GM12801 (cell line): ENCODE measurements around the gene GRIA2.

Source experiments
- CTCF ChIP-seq: IDR thresholded peaks from one replicate; pipeline ENCODE4 v1.5.1; 2011; ENCODE audit warnings: control low read depth; ENCODE audit not compliant: insufficient read length; ENCODE audit errors: extremely low read depth

The GRIA2 gene

GRCh38 chr4:157315968-157316367 lies 95.4 kb downstream of the GRIA2 start:
- no peak for TF ChIP-seq CTCF

DNA sequence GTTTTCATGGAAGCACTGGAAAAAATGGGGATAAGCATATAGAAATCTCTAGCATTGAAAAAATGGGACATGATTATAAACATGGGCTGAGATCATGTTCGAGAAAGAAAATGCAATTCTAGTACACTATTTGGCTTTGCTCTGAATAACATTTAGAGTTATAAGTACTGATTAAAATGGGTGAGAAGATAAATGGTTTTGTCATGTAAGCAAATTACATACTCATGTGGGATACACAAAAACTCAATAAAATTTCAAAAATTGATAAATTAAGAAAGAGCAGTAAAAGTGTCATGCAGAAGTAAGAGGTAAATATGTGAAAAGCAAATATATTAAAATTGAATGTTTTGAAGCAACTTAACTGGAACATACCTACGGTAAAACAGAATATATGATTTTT lies 99.6 kb downstream of the GRIA2 start:
- TF ChIP-seq CTCF, result no peak

DNA sequence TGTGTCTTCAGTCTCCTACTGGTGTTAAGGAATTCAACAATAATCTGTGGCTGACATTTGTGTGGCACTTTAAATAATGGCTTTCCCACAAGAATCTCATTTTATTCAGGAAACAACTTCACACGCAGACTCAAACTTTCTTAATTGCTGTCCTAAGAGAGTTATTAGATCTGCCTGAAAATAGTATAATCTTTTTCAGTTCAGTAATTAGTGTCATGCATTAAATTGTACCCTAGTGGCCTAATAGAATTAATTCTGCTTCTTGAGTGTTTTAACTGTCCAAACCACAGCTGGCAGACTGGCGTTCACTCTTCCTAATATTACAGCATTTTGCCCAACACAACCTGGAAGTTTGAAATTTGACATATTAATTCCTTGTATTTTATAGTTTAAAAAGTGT lies 107.1 kb downstream of the GRIA2 start:
- TF ChIP-seq CTCF, result no peak

DNA sequence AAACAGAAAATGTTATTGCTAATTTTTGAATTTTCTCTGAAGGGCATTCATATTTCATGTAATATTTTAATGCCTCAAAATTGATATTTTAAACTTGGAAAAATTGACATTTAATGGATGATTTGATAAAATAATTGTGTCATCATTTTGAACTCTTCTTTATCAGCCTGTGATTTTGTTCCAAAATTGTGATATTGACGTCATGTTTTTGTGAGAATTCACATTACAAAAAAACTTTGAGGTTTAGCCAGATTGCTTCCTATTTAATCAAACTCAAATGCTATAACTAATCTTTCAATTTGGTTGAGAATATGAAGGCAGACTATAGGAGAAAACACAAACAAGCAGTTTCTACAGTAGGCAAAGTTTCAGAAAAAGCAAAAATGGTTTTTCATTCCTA lies 137.4 kb downstream of the GRIA2 start:
- no peak for TF ChIP-seq CTCF

DNA sequence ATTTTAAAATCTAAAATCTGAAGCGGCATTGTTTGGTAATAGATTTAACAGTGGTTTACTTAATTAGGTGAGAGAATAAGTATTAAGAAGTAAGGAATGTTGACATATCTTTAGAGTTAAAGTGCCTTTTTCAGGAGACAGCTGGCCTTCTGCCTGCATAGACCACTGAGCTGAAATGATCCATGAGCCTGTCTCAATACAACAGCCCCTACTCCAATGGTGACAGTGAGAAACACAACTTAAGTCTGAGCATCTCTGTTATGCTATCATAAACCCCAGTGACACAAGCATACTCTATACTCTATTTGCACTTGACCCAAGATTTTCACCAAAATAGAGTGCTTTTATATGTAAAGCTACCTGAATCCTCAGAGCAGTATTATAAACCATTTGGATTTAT lies 137.9 kb downstream of the GRIA2 start:
- no peak for TF ChIP-seq CTCF

- no peak for TF ChIP-seq CTCF
Measured at GRCh38 chr4:157358851-157359250, 138.3 kb downstream of the GRIA2 start.

DNA sequence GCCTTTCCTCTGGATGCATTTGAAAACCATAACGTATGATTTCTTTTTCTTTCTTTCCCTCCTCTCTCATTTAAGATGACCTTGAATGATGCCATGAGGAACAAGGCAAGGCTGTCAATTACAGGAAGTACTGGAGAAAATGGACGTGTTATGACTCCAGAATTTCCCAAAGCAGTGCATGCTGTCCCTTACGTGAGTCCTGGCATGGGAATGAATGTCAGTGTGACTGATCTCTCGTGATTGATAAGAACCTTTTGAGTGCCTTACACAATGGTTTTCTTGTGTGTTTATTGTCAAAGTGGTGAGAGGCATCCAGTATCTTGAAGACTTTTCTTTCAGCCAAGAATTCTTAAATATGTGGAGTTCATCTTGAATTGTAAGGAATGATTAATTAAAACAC lies 142.8 kb downstream of the GRIA2 start:
- TF ChIP-seq CTCF, result no peak

DNA sequence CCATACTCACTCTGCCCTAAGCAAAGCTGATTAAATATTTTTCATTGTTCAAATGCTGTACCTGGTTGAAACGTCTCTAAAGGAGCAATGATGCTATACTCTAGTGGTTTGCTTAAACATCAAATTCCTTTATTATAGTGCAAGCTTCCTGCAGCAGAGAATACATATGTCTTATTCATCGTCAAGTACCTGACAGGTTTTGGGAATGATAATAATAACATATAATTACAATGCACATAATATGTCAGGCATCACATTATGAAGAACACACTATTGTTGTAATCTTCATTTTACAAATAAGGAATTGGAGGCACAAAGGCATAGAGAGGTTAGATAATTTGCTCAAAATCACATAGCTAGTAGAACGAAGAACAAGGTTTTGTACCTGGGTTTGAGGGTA lies 151.6 kb downstream of the GRIA2 start:
- TF ChIP-seq CTCF, result no peak
